Duodenal mucosa (tissue), 2 donors: ENCODE results near the gene TRIM28.
A peak's percentile ranks its signal among the peaks of the same experiment; 100 is the strongest.

Experiments used
- H3K27ac ChIP-seq: one replicate; pipeline ENCODE4 v1.7.0; 2013; ENCODE audit warnings: low read depth, low read length
- H3K27me3 ChIP-seq, 2 donors: one replicate each; pipeline ENCODE4 v1.7.0; 2013; ENCODE audit warnings: low read length in 2 of 2, control low read depth in 1 of 2; ENCODE audit not compliant: insufficient read depth in 2 of 2, control insufficient read depth in 1 of 2
- H3K36me3 ChIP-seq, 2 donors: one replicate each; pipeline ENCODE4 v1.7.0; 2013; ENCODE audit warnings: low read length in 2 of 2, control low read depth in 1 of 2; ENCODE audit not compliant: insufficient read depth in 2 of 2, control insufficient read depth in 1 of 2
- H3K4me1 ChIP-seq, 2 donors: one replicate each; pipeline ENCODE4 v1.7.0; 2013; ENCODE audit warnings: low read length in 2 of 2, control low read depth in 1 of 2; ENCODE audit not compliant: insufficient read depth in 2 of 2, control insufficient read depth in 1 of 2
- H3K4me3 ChIP-seq, 2 donors: one replicate each; pipeline ENCODE4 v1.7.0; 2013; ENCODE audit warnings: low read length in 2 of 2, low read depth in 1 of 2
- H3K9ac ChIP-seq, 2 donors: one replicate each; pipeline ENCODE4 v1.7.0; 2013; ENCODE audit warnings: low read length in 2 of 2, low read depth in 1 of 2
- H3K9me3 ChIP-seq, 2 donors: one replicate each; pipeline ENCODE4 v1.7.0; 2013; ENCODE audit warnings: low read length in 2 of 2, control low read depth in 1 of 2; ENCODE audit not compliant: control insufficient read depth in 1 of 2

TRIM28 gene

GRCh38 chr19:58549664-58550361, 5.9 kb downstream of the TRIM28 start:
- Histone ChIP-seq H3K4me1 (peaks cover 29 to 32% of the 10 kb centered on the region in 2 donors), H3K27me3 (no peaks in the 10 kb centered on the region), H3K9me3 (no peaks in the 10 kb centered on the region), H3K36me3 (peaks cover 48 to 68% of the 10 kb centered on the region in 2 donors), H3K27ac (no peak overlapping the region), H3K4me3 (no peak overlapping the region), H3K9ac (no peak overlapping the region)

GRCh38 chr19:58550362-58551122, 6.7 kb downstream of the TRIM28 start:
- Histone ChIP-seq H3K27me3 (no peaks in the 10 kb centered on the region), H3K9me3 (no peaks in the 10 kb centered on the region), H3K4me3 (no peak overlapping the region), H3K27ac (no peak overlapping the region), H3K36me3 (peaks cover 48 to 65% of the 10 kb centered on the region in 2 donors), H3K9ac (no peak overlapping the region), H3K4me1 (peaks cover 31 to 34% of the 10 kb centered on the region in 2 donors)

DNA sequence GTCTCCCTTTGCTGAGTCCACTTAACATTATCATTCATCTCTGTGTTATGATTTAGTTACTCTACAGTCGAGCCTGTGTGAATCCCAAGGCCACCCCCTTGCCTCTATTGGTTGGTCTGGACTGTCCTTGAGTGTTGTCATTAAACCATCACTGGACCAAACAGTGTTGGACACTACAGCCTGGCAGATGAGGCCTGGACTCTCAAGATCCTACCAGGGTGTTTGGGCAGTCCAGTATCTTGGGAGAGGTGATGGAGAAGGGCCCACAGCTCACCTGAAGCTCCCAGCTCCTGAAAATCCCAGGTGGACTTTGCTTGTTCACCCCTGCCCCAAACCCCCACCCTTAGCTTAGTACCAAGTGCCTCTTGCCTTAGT, 7.2 kb downstream of the TRIM28 start:
- H3K4me1 ChIP-seq: peaks cover 27 to 31% of the 10 kb centered on the region in 2 donors
- no peaks in the 10 kb centered on the region for H3K27me3 ChIP-seq
- no peaks in the 10 kb centered on the region for H3K9me3 ChIP-seq
- no peak overlapping the region for H3K9ac ChIP-seq
- no peak overlapping the region for H3K27ac ChIP-seq
- no peak overlapping the region for H3K4me3 ChIP-seq
- peaks cover 48 to 60% of the 10 kb centered on the region in 2 donors for H3K36me3 ChIP-seq

GRCh38 chr19:58551577-58552471, 8.0 kb downstream of the TRIM28 start:
- H3K27ac ChIP-seq: no peak overlapping the region
- H3K9ac ChIP-seq: no peak overlapping the region
- H3K36me3 ChIP-seq: peaks cover 55 to 67% of the 10 kb centered on the region in 2 donors
- H3K27me3 ChIP-seq: no peaks in the 10 kb centered on the region
- H3K4me3 ChIP-seq: no peak overlapping the region
- peaks cover 27 to 31% of the 10 kb centered on the region in 2 donors for H3K4me1 ChIP-seq
- H3K9me3 ChIP-seq: no peaks in the 10 kb centered on the region

DNA sequence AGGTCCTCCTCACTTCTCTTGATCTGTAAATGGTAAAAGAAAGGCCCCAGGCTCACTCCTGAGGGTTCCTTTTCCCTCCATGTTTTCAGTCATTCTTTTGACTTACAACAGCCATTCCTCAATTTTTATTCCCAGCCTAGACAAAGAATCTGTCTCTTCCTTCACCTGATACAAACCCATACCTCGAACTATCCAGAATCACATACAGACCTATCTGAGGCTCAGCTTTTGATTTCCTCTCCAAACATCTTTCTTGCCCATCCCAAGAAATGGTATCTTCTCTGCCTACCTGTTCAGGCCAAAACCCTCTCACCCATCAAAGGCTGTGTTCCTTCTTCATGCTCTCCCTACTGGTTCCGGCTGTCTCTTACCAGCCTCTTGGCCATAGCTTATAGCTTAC, 8.8 kb downstream of the TRIM28 start:
- Histone ChIP-seq H3K9ac (no peak overlapping the region), H3K4me3 (no peak overlapping the region), H3K4me1 (peaks cover 32 to 35% of the 10 kb centered on the region in 2 donors), H3K36me3 (peaks cover 54 to 62% of the 10 kb centered on the region in 2 donors), H3K9me3 (no peaks in the 10 kb centered on the region), H3K27me3 (no peaks in the 10 kb centered on the region), H3K27ac (no peak overlapping the region)

DNA sequence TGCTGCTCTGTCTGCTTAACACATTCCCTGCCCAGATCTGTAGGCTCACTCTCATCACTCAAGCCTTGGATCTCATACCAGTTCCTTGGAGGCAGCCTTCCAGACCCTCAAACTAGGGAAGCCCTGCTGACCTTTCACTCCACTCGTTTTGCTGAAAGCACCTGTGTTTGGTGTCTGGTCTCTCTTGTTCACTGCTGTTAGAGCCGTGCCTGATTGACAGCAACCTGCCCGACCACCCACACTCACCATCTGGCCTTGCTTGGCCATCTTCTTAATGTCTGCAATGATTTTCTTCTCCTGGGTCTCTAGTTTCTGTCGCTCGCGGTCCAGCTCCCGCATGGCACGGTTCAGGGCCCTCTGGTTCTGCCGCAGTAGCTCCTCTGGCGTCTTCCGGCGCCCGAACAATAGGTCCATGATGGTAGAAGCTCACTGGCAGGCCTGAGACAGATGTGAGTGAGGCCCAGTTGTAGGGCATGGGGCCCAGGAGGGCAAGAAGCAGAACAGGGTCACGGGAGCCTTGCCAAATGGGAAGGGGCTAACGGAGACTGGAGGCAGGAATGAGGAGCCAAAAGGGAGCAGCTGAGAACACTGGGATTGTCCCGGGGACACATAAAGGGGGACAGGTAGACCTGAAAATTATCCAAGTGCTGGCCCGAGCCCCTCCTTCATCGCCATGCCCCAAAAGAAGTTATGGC, 10.1 kb downstream of the TRIM28 start:
- Histone ChIP-seq H3K9me3 (no peaks in the 10 kb centered on the region), H3K27me3 (no peaks in the 10 kb centered on the region), H3K36me3 (peaks cover 41 to 50% of the 10 kb centered on the region in 2 donors), H3K4me1 (peaks cover 34 to 36% of the 10 kb centered on the region in 2 donors), H3K27ac (peak overlapping the region; percentile 97), H3K4me3 (peak overlapping the region; percentile 91 to 100), H3K9ac (peak overlapping the region; percentile 97 to 99)

- peak within 1 kb of the TSS; percentile 97 to 99 for H3K9ac ChIP-seq
- H3K27ac ChIP-seq: peak within 1 kb of the TSS; percentile 97
- peak within 1 kb of the TSS; percentile 91 to 100 for H3K4me3 ChIP-seq
- H3K9me3 ChIP-seq: no peaks in the 10 kb centered on the region
- no peaks in the 10 kb centered on the region for H3K27me3 ChIP-seq
- H3K4me1 ChIP-seq: peaks cover 36 to 41% of the 10 kb centered on the region in 2 donors
- H3K36me3 ChIP-seq: peaks cover 33 to 42% of the 10 kb centered on the region in 2 donors
These were observed 10.9 kb downstream of the TRIM28 start, which contains the start of gene CHMP2A for GRCh38 chr19:58554494-58555368. CHMP2A (minus strand) TSS chr19:58555105; CDS start chr19:58554212, 893 bp downstream.

GRCh38 chr19:58555369-58555885, 11.6 kb downstream of the TRIM28 start:
- Histone ChIP-seq H3K4me1 (peaks cover 40 to 46% of the 10 kb centered on the region in 2 donors), H3K36me3 (peaks cover 26 to 35% of the 10 kb centered on the region in 2 donors), H3K9me3 (no peaks in the 10 kb centered on the region), H3K4me3 (peak overlapping the region; percentile 91 to 100), H3K27ac (peak overlapping the region; percentile 97), H3K9ac (peak overlapping the region; percentile 97 to 99), H3K27me3 (no peaks in the 10 kb centered on the region)
